Measurements from ENCODE around the gene OXLD1. TPM values are rescaled to one million over a fixed set of nuclear protein-coding genes. Genes with fewer than 3 reads are reported as not detected.
"Not testable (repeated sequence)": the region's sequence is repeated elsewhere in the genome, so short reads cannot be mapped to it uniquely, and the experiment has no call there.

OXLD1 gene
- total RNA-seq, 2 experiments from 2014 or later, result 29.4 to 45.3 TPM

DNA sequence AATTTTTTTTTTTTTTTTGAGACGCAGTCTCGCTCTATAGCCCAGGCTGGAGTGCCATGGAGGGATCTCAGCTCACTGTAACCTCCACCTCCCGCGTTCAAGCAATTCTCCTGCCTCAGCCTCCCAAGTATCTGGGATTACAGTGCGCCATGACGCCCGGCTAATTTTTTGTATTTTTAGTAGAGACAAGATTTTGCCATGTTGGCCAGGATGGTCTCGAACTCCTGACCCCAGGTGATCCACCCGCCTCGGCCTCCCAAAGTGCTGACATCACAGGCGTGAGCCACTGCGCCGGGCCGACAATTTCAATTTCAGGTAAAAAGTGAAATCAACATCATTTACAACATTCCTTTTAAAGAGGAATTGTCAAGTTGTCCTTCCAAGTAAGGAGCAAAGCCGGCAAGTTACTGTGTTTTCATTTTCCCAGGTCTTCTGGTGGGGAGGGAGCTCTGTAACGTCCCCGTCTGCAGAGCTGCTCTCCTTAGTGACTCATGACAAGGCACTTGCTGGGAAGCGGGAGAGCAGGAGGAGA, 30.4 kb downstream of the OXLD1 start:
- peak overlapping the region; percentile 96 for H3K4me3 Mint-ChIP-seq
- DNase-seq, result no peak
- POLR2A ChIA-PET, result interaction anchor here (1.4 to 1.5 kb wide), 2 partner anchors 48 to 84 kb away, joined by 3 to 4 read pairs; partner anchors contain the start of genes ARL16, FAAP100 and HGS
- H3K36me3 Mint-ChIP-seq (ENCODE audit: low read depth), result peaks cover 13% of the 10 kb centered on the region
- H3K4me1 Mint-ChIP-seq, result peaks cover 23% of the 10 kb centered on the region
- no peaks in the 10 kb centered on the region for H3K9me3 Mint-ChIP-seq (ENCODE audit: low read depth)
- ATAC-seq, result peak; percentile 26
- H3K27me3 Mint-ChIP-seq, result no peaks in the 10 kb centered on the region
- CTCF ChIA-PET, result interaction anchor here (0.6 kb wide), 2 partner anchors 92 to 533 kb away, joined by 3 read pairs; no protein-coding TSS in a partner anchor
- intact Hi-C loops (cut with DNase I, micrococcal nuclease), result loop anchor here (1.0 to 2.0 kb wide), 6 partner anchors 29 to 341 kb away; partner anchors contain the start of genes ACTG1 (in 1 of the 2), ARL16 (in 1 of the 2), MRPL12 (in 1 of the 2) and SLC25A10 (in 1 of the 2)
- peak overlapping the region; percentile 84 for H3K27ac Mint-ChIP-seq

DNA sequence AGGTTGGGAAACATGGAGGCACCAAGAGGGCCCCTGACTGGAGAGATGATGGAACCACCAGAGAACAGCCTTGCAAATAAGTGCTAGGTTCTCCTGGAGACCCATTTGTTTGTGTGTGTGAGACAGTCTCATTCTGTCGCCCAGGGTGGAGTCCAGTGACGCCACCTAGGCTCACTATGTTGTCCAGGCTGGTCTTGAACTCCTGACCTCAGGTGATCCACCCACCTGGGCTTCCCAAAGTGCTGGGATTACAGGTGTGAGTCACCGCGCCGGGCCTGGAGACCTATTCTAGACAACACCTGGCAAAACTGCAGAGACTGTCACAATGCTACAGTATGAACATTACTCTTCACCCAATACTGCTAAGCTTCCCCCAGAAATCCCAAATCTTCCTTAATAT, 31.0 kb downstream of the OXLD1 start:
- no peaks in the 10 kb centered on the region for H3K27me3 Mint-ChIP-seq
- no peak for ATAC-seq
- peaks cover 23% of the 10 kb centered on the region for H3K4me1 Mint-ChIP-seq
- peak overlapping the region; percentile 84 for H3K27ac Mint-ChIP-seq
- peaks cover 15% of the 10 kb centered on the region for H3K36me3 Mint-ChIP-seq (ENCODE audit: low read depth)
- ChIA-PET POLR2A (interaction anchor here (1.4 to 1.5 kb wide), 2 partner anchors 48 to 83 kb away, joined by 3 to 4 read pairs; partner anchors contain the start of genes ARL16, FAAP100 and HGS), CTCF (interaction anchor here (1.0 kb wide), 1 partner anchor 20 kb away, joined by 4 read pairs; no protein-coding TSS in a partner anchor)
- no peaks in the 10 kb centered on the region for H3K9me3 Mint-ChIP-seq (ENCODE audit: low read depth)
- peak overlapping the region; percentile 96 for H3K4me3 Mint-ChIP-seq
- DNase-seq, result no peak
- intact Hi-C loops (cut with DNase I, micrococcal nuclease), result no loop called here

DNA sequence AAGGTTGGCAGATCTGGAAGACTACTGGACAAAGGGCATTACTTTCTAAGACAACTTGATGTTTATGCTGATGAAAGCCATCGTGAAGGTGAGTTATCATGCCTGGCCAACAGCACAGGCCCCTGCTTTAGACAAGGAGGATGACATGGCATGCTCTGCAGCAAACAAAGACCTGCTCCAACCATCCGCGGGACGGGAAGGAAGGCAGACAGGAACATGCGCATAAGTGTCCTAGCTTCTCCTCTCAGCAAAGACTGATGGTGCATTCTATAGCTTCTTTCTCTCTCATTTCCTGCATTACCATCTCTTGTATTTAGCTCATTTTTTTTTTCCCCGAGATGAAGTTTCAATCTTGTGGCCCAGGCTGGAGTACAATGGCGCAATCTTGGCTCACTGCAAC, 34.9 kb downstream of the OXLD1 start:
- H3K27me3 Mint-ChIP-seq, result no peaks in the 10 kb centered on the region
- POLR2A ChIA-PET, result no interaction called here
- intact Hi-C loops (cut with DNase I, micrococcal nuclease), result loop anchor here in 1 of 2 experiments (2.0 kb wide), 1 partner anchor 19 kb away; no protein-coding TSS in a partner anchor

DNA sequence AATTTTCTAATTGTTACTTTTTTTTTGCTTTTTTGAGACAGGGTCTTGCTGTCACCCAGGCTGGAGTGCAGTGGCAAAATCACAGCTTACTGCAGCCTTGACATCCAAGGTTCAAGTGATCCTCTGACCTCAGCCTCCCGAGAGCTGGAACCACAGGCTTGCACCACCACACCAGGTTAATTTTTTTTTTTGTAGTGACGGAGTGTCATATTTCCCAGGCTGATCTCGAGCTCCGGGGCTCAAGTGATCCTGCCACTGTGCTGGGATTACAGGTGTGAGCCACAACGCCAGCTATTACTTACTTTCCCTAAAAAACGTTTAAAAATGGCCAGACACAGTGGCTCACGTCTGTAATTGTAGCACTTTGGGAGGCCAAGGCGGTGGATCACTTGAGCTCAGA, 36.1 kb downstream of the OXLD1 start:
- H3K27ac Mint-ChIP-seq, result no peak overlapping the region
- intact Hi-C loops (cut with DNase I, micrococcal nuclease), result loop anchor here in 1 of 2 experiments (2.0 kb wide), 1 partner anchor 17 kb away; no protein-coding TSS in a partner anchor
- ATAC-seq, result no peak
- H3K4me3 Mint-ChIP-seq, result no peak overlapping the region
- ChIA-PET CTCF (interaction anchor here (0.5 to 1.5 kb wide), 2 partner anchors 29 to 641 kb away, joined by 4 read pairs; no protein-coding TSS in a partner anchor), POLR2A (no interaction called here)
- H3K4me1 Mint-ChIP-seq, result peaks cover 16% of the 10 kb centered on the region
- no peak for DNase-seq
- peaks cover 30% of the 10 kb centered on the region for H3K36me3 Mint-ChIP-seq (ENCODE audit: low read depth)
- H3K27me3 Mint-ChIP-seq, result no peaks in the 10 kb centered on the region
- H3K9me3 Mint-ChIP-seq (ENCODE audit: low read depth), result no peaks in the 10 kb centered on the region

More for the DNA sequence above, 34.9 kb downstream of the OXLD1 start:
- Mint-ChIP-seq H3K36me3 (ENCODE audit: low read depth) (peaks cover 29% of the 10 kb centered on the region), H3K4me1 (peaks cover 20% of the 10 kb centered on the region), H3K9me3 (ENCODE audit: low read depth) (no peaks in the 10 kb centered on the region), H3K4me3 (no peak overlapping the region), H3K27ac (no peak overlapping the region)
- DNase-seq, result no peak
- ATAC-seq, result no peak
- CTCF ChIA-PET, result interaction anchor here (1.0 to 1.5 kb wide), 2 partner anchors 16 to 31 kb away, joined by 3 to 4 read pairs; no protein-coding TSS in a partner anchor

DNA sequence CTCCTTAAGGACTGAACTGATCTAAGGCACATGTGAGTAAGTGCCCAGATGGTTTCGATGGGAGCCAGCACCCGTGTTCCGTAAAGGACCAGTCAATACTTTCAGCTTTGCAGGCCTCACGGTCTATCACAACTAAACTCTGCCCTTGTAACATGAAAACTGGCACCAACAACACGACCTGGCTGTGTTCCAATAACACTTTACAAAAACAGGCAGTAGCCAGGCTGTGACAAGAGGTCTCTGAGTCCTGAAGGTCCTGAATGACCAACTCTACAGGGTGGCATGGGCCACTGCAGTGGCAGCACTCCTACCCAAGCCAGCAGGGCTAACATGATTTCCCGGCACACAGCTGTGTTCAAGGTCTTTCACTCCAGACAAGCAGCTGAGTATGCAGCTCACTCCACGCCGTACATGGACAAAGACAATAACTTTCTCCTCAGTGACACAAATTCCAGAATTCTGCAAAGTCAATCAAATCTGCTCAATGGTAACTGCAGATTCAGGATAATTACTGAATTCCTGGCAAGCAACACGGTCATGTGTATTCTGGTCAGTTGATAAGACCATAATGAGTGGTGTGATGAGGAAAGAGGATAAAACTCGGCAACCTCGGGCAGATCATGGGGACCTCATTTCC, 44.8 kb downstream of the OXLD1 start:
- H3K4me3 Mint-ChIP-seq, result no peak overlapping the region
- ChIA-PET POLR2A (interaction anchor here (0.6 kb wide), 1 partner anchor 78 kb away, joined by 4 read pairs; no protein-coding TSS in a partner anchor), CTCF (no interaction called here)
- peaks cover 8% of the 10 kb centered on the region for H3K4me1 Mint-ChIP-seq
- H3K36me3 Mint-ChIP-seq (ENCODE audit: low read depth), result peaks cover 59% of the 10 kb centered on the region
- H3K9me3 Mint-ChIP-seq (ENCODE audit: low read depth), result no peaks in the 10 kb centered on the region
- no peaks in the 10 kb centered on the region for H3K27me3 Mint-ChIP-seq
- ATAC-seq (no peak), DNase-seq (no peak)
- no peak overlapping the region for H3K27ac Mint-ChIP-seq
- intact Hi-C loops (cut with DNase I, micrococcal nuclease), result no loop called here

DNA sequence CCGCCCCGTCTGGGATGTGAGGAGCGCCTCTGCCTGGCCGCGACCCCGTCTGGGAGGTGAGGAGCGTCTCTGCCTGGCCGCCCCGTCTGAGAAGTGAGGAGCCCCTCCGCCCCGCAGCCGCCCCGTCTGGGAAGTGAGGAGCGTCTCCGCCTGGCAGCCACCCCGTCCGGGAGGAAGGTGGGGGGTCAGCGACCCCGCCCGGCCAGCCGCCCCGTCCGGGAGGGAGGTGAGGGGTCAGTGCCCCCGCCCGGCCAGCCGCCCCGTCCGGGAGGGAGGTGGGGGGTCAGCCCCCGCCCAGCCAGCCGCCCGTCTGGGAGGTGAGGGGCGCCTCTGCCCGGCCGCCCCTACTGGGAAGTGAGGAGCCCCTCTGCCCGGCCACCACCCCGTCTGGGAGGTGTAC, 48.1 kb downstream of the OXLD1 start:
- CTCF ChIA-PET, result not testable (repeated sequence)

DNA sequence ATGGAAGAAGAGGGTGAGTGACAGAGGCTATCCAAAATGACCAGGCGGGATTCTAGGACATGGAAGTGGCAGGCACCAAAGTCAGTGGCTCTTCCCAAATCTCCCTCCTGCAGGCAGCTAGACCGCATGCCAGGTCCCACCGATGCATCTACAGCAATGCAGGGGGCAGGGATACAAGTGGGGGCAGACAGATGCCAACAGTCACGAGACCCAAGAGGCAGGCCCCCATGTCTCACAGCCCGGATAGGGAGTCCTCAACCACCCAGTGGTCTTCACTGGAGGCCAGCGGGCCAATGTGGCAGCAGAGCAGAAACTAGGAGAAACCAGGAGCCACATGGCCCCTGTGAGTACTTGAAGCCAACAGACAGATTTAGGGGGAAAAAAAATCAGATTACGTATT, 49.5 kb downstream of the OXLD1 start:
- no peak overlapping the region for H3K4me3 Mint-ChIP-seq
- POLR2A ChIA-PET, result no interaction called here
- H3K27me3 Mint-ChIP-seq, result no peaks in the 10 kb centered on the region

More for the DNA sequence above, 48.1 kb downstream of the OXLD1 start:
- peaks cover 53% of the 10 kb centered on the region for H3K36me3 Mint-ChIP-seq (ENCODE audit: low read depth)
- peaks cover 17% of the 10 kb centered on the region for H3K4me1 Mint-ChIP-seq
- DNase-seq; intact Hi-C loops (cut with DNase I, micrococcal nuclease); ATAC-seq; H3K27me3 Mint-ChIP-seq; H3K27ac Mint-ChIP-seq; H3K4me3 Mint-ChIP-seq; POLR2A ChIA-PET; H3K9me3 Mint-ChIP-seq (ENCODE audit: low read depth): not testable (repeated sequence)

DNA sequence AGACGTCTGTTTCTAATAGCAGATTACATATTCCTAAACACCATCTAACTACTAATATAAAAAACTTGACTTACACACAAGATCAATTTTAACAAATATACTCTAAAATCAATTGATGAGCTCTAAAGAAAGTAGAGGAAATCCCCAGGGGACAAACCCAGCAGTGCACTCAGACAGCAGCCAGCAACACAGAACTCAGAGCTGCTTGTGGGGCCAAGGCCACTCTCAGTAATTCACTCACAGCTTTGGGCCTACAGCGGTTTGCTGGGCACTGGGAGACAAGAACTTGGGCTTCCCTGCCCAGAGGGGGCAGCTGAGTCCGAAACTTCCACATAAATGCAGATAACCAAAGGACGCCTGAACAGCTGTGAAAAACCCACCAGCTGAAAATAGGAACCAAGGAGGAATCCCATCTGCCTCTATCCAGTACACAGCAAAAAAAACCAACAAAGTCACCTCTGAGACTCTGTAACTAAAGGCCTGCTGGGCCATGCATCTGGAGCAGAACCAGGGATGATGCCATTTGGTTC, 50.9 kb downstream of the OXLD1 start:
- ChIA-PET CTCF (interaction anchor here (0.5 to 1.4 kb wide), 6 partner anchors 14 to 429 kb away, joined by 3 to 7 read pairs (median 4); no protein-coding TSS in a partner anchor), POLR2A (interaction anchor here (0.5 kb wide), 1 partner anchor 13 kb away, joined by 3 read pairs; no protein-coding TSS in a partner anchor)
- no peak for DNase-seq
- intact Hi-C loops (cut with DNase I, micrococcal nuclease), result no loop called here
- H3K4me3 Mint-ChIP-seq, result no peak overlapping the region
- no peaks in the 10 kb centered on the region for H3K27me3 Mint-ChIP-seq
- ATAC-seq, result no peak
- H3K9me3 Mint-ChIP-seq (ENCODE audit: low read depth), result no peaks in the 10 kb centered on the region
- peaks cover 42% of the 10 kb centered on the region for H3K36me3 Mint-ChIP-seq (ENCODE audit: low read depth)
- H3K4me1 Mint-ChIP-seq, result peaks cover 17% of the 10 kb centered on the region
- no peak overlapping the region for H3K27ac Mint-ChIP-seq

More for the DNA sequence above, 49.5 kb downstream of the OXLD1 start:
- intact Hi-C loops (cut with DNase I, micrococcal nuclease), result no loop called here
- ATAC-seq, result no peak
- no peaks in the 10 kb centered on the region for H3K9me3 Mint-ChIP-seq (ENCODE audit: low read depth)
- DNase-seq, result no peak
- H3K4me1 Mint-ChIP-seq, result peaks cover 17% of the 10 kb centered on the region
- H3K36me3 Mint-ChIP-seq (ENCODE audit: low read depth), result peaks cover 56% of the 10 kb centered on the region
- CTCF ChIA-PET, result no interaction called here
- H3K27ac Mint-ChIP-seq, result no peak overlapping the region

Small RNA genes lying within 50 kb of the gene (microRNA-seq; reads per million reads assigned to microRNA genes)
- gene MIR6786 (ENCODE audit: borderline replicate concordance), result 6.0 reads per million, percentile 20 among the genes with 10 or more reads in this experiment

Other genes with a start within 250 kb of the OXLD1 start
- gene ACTG1, start 153.8 kb downstream of the OXLD1 start, total RNA-seq, result 1,000 to 10,000 TPM; 4,119 to 5,987 TPM
- gene FSCN2, start 138.2 kb downstream of the OXLD1 start, total RNA-seq, result under 1 TPM; 0.23 to 0.58 TPM
- 10 to 100 TPM; 30.4 to 39.3 TPM for gene FAAP100, start 114.3 kb downstream of the OXLD1 start, total RNA-seq
- gene NPLOC4, start 29.5 kb downstream of the OXLD1 start, total RNA-seq, result 10 to 100 TPM; 71.8 to 93.1 TPM
- under 1 TPM; 0.34 to 0.35 TPM for gene TSPAN10, start 29.4 kb downstream of the OXLD1 start, total RNA-seq
- 1 to 10 TPM; 1.4 to 2.5 TPM for gene PDE6G, start 10.1 kb downstream of the OXLD1 start, total RNA-seq
- 10 to 100 TPM; 30.0 to 36.6 TPM for gene CCDC137, start 132 bp upstream of the OXLD1 start, total RNA-seq
- 10 to 100 TPM; 39.0 to 39.1 TPM for gene ARL16, start 17.2 kb upstream of the OXLD1 start, total RNA-seq
- gene HGS, start 17.4 kb upstream of the OXLD1 start, total RNA-seq, result 100 to 1,000 TPM; 100 to 102 TPM
- 100 to 1,000 TPM in 1 of 2 experiments, 10 to 100 TPM in 1; 94.0 to 116 TPM for gene MRPL12, start 36.8 kb upstream of the OXLD1 start, total RNA-seq
- gene SLC25A10, start 45.7 kb upstream of the OXLD1 start, total RNA-seq, result 10 to 100 TPM; 28.6 to 31.8 TPM
- not detected for gene GCGR, start 137.5 kb upstream of the OXLD1 start, total RNA-seq
- 10 to 100 TPM; 45.8 to 50.4 TPM for gene MCRIP1, start 166.7 kb upstream of the OXLD1 start, total RNA-seq
- gene PPP1R27, start 168.4 kb upstream of the OXLD1 start, total RNA-seq, result not detected
- gene P4HB, start 193.9 kb upstream of the OXLD1 start, total RNA-seq, result 100 to 1,000 TPM; 414 to 578 TPM
- 100 to 1,000 TPM; 513 to 661 TPM for gene ARHGDIA, start 204.7 kb upstream of the OXLD1 start, total RNA-seq
- gene ALYREF, start 225.0 kb upstream of the OXLD1 start, total RNA-seq, result 100 to 1,000 TPM; 197 to 230 TPM
- 100 to 1,000 TPM in 1 of 2 experiments, 10 to 100 TPM in 1; 79.9 to 131 TPM for gene ANAPC11, start 225.1 kb upstream of the OXLD1 start, total RNA-seq
- gene NPB, start 235.6 kb upstream of the OXLD1 start, total RNA-seq, result under 1 TPM in 1 of 2 experiments, not detected in 1; 0.14 TPM
- gene PCYT2, start 244.8 kb upstream of the OXLD1 start, total RNA-seq, result 10 to 100 TPM; 19.7 to 24.0 TPM